ENCODE data around the gene KDM2B. TPM values are rescaled to one million over a fixed set of nuclear protein-coding genes. Genes with fewer than 3 reads are reported as not detected.
A peak's percentile ranks its signal among the peaks of the same experiment; 100 is the strongest.

KDM2B gene
- total RNA-seq, 1 experiment from 2014 or later = 49.3 TPM

GRCh38 chr12:121503395-121503794 lies 77.4 kb downstream of the KDM2B start:
- Histone ChIP-seq H3K4me3 (ENCODE audit: low read depth, low read length, poor library complexity, severe bottlenecking) (no peak overlapping the region), H3K27ac (ENCODE audit: low read depth, low read length, poor library complexity, severe bottlenecking) (no peak overlapping the region), H3K4me1 (ENCODE audit: insufficient read depth, low read length, poor library complexity, severe bottlenecking) (peaks cover 5% of the 10 kb centered on the region), H3K36me3 (ENCODE audit: insufficient read depth, low read length, poor library complexity, severe bottlenecking) (no peaks in the 10 kb centered on the region), H3K9me3 (ENCODE audit: low read depth, low read length, poor library complexity, severe bottlenecking) (no peaks in the 10 kb centered on the region), H3K27me3 (replicated peaks; ENCODE audit: insufficient read depth, low read depth, low read length, poor library complexity) (no peaks in the 10 kb centered on the region)
- no peak for DNase-seq (ENCODE audit: low spot score)
- intact Hi-C loops (cut with micrococcal nuclease; ENCODE audit: unreplicated experiment) = no loop called here
- no TSS peak for BruUV-seq (replicated peaks)
- no peak for TF ChIP-seq EZH2 (IDR thresholded peaks at IDR 0.05; ENCODE audit: borderline replicate concordance, low read depth, low read length, poor library complexity, severe bottlenecking)
- POLR2A ChIA-PET (ENCODE audit: low non-redundant PET) = no interaction called here
- CTCF ChIA-PET = interaction anchor here (0.7 to 1.2 kb wide), 2 partner anchors 76 to 439 kb away, joined by 3 read pairs; no protein-coding TSS in a partner anchor

GRCh38 chr12:121501946-121502345 lies 78.9 kb downstream of the KDM2B start:
- Histone ChIP-seq H3K27me3 (replicated peaks; ENCODE audit: insufficient read depth, low read depth, low read length, poor library complexity) (no peaks in the 10 kb centered on the region), H3K9me3 (ENCODE audit: low read depth, low read length, poor library complexity, severe bottlenecking) (no peaks in the 10 kb centered on the region), H3K36me3 (ENCODE audit: insufficient read depth, low read length, poor library complexity, severe bottlenecking) (no peaks in the 10 kb centered on the region), H3K4me3 (ENCODE audit: low read depth, low read length, poor library complexity, severe bottlenecking) (no peak overlapping the region), H3K4me1 (ENCODE audit: insufficient read depth, low read length, poor library complexity, severe bottlenecking) (peaks cover 5% of the 10 kb centered on the region), H3K27ac (ENCODE audit: low read depth, low read length, poor library complexity, severe bottlenecking) (no peak overlapping the region)
- CTCF ChIA-PET = no interaction called here
- POLR2A ChIA-PET (ENCODE audit: low non-redundant PET) = no interaction called here
- no peak for TF ChIP-seq CTCF (conservative IDR thresholded peaks at IDR 0.05; ENCODE audit: low read depth, low read length)
- TF ChIP-seq EZH2 (IDR thresholded peaks at IDR 0.05; ENCODE audit: borderline replicate concordance, low read depth, low read length, poor library complexity, severe bottlenecking) = no peak
- intact Hi-C loops (cut with micrococcal nuclease; ENCODE audit: unreplicated experiment) = no loop called here
- DNase-seq (ENCODE audit: low spot score) = no peak
- no TSS peak for BruUV-seq (replicated peaks)

- no peak overlapping the region for H3K27ac ChIP-seq (ENCODE audit: low read depth, low read length, poor library complexity, severe bottlenecking)
- H3K4me1 ChIP-seq (ENCODE audit: insufficient read depth, low read length, poor library complexity, severe bottlenecking) = peaks cover 5% of the 10 kb centered on the region
- H3K4me3 ChIP-seq (ENCODE audit: low read depth, low read length, poor library complexity, severe bottlenecking) = no peak overlapping the region
- TF ChIP-seq EZH2 (IDR thresholded peaks at IDR 0.05; ENCODE audit: borderline replicate concordance, low read depth, low read length, poor library complexity, severe bottlenecking) = no peak
- TF ChIP-seq CTCF (conservative IDR thresholded peaks at IDR 0.05; ENCODE audit: low read depth, low read length) = peak; percentile 93
- H3K36me3 ChIP-seq (ENCODE audit: insufficient read depth, low read length, poor library complexity, severe bottlenecking) = no peaks in the 10 kb centered on the region
- H3K27me3 ChIP-seq (replicated peaks; ENCODE audit: insufficient read depth, low read depth, low read length, poor library complexity) = no peaks in the 10 kb centered on the region
- no TSS peak for BruUV-seq (replicated peaks)
- intact Hi-C loops (cut with micrococcal nuclease; ENCODE audit: unreplicated experiment) = loop anchor here (1.0 kb wide), 1 partner anchor 182 kb away; no protein-coding TSS in a partner anchor
- CTCF ChIA-PET = no interaction called here
- POLR2A ChIA-PET (ENCODE audit: low non-redundant PET) = interaction anchor here (0.7 kb wide), 1 partner anchor 1192 kb away, joined by 3 read pairs; no protein-coding TSS in a partner anchor
- peak; percentile 84 for DNase-seq (ENCODE audit: low spot score)
- no peaks in the 10 kb centered on the region for H3K9me3 ChIP-seq (ENCODE audit: low read depth, low read length, poor library complexity, severe bottlenecking)
Measured at GRCh38 chr12:121499929-121500793, 80.7 kb downstream of the KDM2B start.
